Testis (tissue), 3 donors: ENCODE measurements around the gene FARS2. TPM values are rescaled to one million over a fixed set of nuclear protein-coding genes. Genes with fewer than 3 reads are reported as not detected.

Experiments
- DNase-seq: peaks from one replicate; pipeline ENCODE4 v3.0.0-alpha.2; 2019
- H3K27ac ChIP-seq, 2 donors: fragments of 200-600 bp; sonication (generic); one replicate each; pipeline ENCODE4 v1.5.1; 2019
- H3K27me3 ChIP-seq: fragments of 200-600 bp; sonication (generic); one replicate; pipeline ENCODE4 v1.5.1; 2019
- H3K36me3 ChIP-seq: fragments of 200-600 bp; sonication (generic); one replicate; pipeline ENCODE4 v1.5.1; 2017; ENCODE audit warnings: low read depth; ENCODE audit errors: missing control alignments
- H3K4me1 ChIP-seq: fragments of 200-600 bp; sonication (generic); one replicate; pipeline ENCODE4 v1.5.1; 2019
- H3K4me3 ChIP-seq, 2 donors: fragments of 200-600 bp; sonication (generic); one replicate each; pipeline ENCODE4 v1.5.1; 2017 to 2019
- H3K9me3 ChIP-seq: fragments of 200-600 bp; sonication (generic); one replicate; pipeline ENCODE4 v1.5.1; 2017
- POLR2A ChIP-seq: fragments of 450-650 bp; IDR thresholded peaks from one replicate; pipeline ENCODE4 v1.6.1; 2017; ENCODE audit warnings: antibody characterized with exemption, mild to moderate bottlenecking, moderate library complexity
- WGBS, 2 donors: methylation state at CpG; one replicate each; pipeline ENCODE4 v1.1.5; 2018; 5-methylcytosine and 5-hydroxymethylcytosine counted together
- intact Hi-C: fragments of 100-400 bp; cut with DNase I; formaldehyde crosslinking; loops from one replicate; pipeline ENCODE4 v1.15.1; 2023; ENCODE audit warnings: low total_unique reads
- polyA plus RNA-seq: library from polyadenylated mRNA; stranded (reverse); fragments of 350-450 nt; fragmentation: Illumina TruSeq; extraction: RNeasy Lipid Tissue Mini Kit (QIAGEN cat#74804); gene quantifications from one replicate; pipeline ENCODE4 v1.2.3, GENCODE V29; 2014; ENCODE audit warnings: low read depth, low replicate concordance; ENCODE audit not compliant: insufficient read depth
- total RNA-seq, 2 donors: library from RNA; depleted of rRNA; stranded (reverse); fragments of >200 nt; gene quantifications; one replicate each; pipeline ENCODE4 v1.2.3, GENCODE V29; 2016
- TF ChIP-seq, protein P1 (sequence below), 3 experiments: fragments of 450-650 bp in 2 of 3; fragments of 200-600 bp in 1 of 3; sonication (generic) in 1 of 3; IDR thresholded peaks; one replicate each; pipeline ENCODE4 v1.5.1; 2016 to 2019; ENCODE audit warnings: antibody characterized with exemption in 3 of 3, mild to moderate bottlenecking in 2 of 3, moderate library complexity in 1 of 3

The FARS2 gene
- total and polyA plus RNA-seq, 3 donors from 2014 or later, result 15.4 to 26.8 (median 22.1) TPM

DNA sequence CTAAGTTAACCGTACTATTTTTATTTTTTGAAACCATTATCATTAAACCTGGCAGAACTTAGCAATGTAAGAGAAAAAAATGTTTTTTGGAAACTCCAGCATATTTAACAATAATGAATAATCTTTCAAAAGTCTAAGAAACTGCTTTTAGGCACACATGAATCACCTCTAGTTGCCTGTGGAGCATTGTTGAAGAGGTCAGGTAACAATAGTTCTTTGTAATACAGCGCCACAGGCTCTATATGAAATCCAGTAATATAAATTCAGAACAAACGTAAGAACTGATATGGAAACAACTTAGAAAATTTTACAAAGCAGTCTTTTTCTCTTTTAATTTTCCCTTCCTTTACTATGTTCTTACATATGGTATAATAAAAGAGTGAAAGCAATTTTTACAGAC is 10.9 kb upstream of the FARS2 start:
- Histone ChIP-seq H3K36me3 (no peaks in the 10 kb centered on the region), H3K9me3 (no peaks in the 10 kb centered on the region), H3K27me3 (no peaks in the 10 kb centered on the region), H3K4me1 (no peaks in the 10 kb centered on the region), H3K4me3 (no peak overlapping the region), H3K27ac (no peak overlapping the region)
- intact Hi-C loops, result no loop called here
- TF ChIP-seq, protein P1, sequence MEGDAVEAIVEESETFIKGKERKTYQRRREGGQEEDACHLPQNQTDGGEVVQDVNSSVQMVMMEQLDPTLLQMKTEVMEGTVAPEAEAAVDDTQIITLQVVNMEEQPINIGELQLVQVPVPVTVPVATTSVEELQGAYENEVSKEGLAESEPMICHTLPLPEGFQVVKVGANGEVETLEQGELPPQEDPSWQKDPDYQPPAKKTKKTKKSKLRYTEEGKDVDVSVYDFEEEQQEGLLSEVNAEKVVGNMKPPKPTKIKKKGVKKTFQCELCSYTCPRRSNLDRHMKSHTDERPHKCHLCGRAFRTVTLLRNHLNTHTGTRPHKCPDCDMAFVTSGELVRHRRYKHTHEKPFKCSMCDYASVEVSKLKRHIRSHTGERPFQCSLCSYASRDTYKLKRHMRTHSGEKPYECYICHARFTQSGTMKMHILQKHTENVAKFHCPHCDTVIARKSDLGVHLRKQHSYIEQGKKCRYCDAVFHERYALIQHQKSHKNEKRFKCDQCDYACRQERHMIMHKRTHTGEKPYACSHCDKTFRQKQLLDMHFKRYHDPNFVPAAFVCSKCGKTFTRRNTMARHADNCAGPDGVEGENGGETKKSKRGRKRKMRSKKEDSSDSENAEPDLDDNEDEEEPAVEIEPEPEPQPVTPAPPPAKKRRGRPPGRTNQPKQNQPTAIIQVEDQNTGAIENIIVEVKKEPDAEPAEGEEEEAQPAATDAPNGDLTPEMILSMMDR (IDR thresholded peaks at IDR 0.05), result no peak
- no peak for TF ChIP-seq POLR2A
- DNase-seq, result no peak
- WGBS, 2 donors, result 73 to 77% methylated on average over 3 of the region's 3 CpGs

DNA sequence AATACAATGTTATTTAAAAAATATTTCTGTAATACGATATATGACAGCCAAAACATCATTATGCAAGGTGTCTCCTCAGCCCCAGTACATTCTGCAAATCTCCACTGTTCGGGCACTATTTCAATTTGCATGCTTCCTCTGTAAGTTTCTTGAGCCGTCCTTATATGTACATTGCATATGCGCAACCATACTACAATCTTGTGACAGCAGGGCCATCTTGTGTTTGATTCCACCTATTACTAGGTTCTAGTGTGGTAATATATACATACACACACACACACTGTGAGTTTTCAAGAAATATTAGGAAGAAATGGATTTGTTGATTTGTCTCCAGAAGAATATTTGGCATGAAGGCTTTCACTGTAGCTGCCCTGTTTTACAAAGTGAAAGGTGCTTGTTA is 10.4 kb upstream of the FARS2 start:
- Histone ChIP-seq H3K4me1 (no peaks in the 10 kb centered on the region), H3K27me3 (no peaks in the 10 kb centered on the region), H3K9me3 (no peaks in the 10 kb centered on the region), H3K4me3 (no peak overlapping the region), H3K36me3 (no peaks in the 10 kb centered on the region), H3K27ac (no peak overlapping the region)
- intact Hi-C loops, result no loop called here
- WGBS, 2 donors, result 88 to 89% methylated on average over 4 of the region's 4 CpGs
- no peak for DNase-seq
- TF ChIP-seq POLR2A, result no peak
- TF ChIP-seq, protein P1 (IDR thresholded peaks at IDR 0.05), result no peak

GRCh38 chr6:5256952-5257351 is 4.4 kb upstream of the FARS2 start:
- peaks cover 5% of the 10 kb centered on the region for H3K4me1 ChIP-seq
- no peaks in the 10 kb centered on the region for H3K36me3 ChIP-seq
- intact Hi-C loops, result no loop called here
- H3K9me3 ChIP-seq, result no peaks in the 10 kb centered on the region
- TF ChIP-seq, protein P1 (IDR thresholded peaks at IDR 0.05), result no peak
- TF ChIP-seq POLR2A, result no peak
- DNase-seq, result no peak
- no peaks in the 10 kb centered on the region for H3K27me3 ChIP-seq
- H3K4me3 ChIP-seq, result no peak overlapping the region
- H3K27ac ChIP-seq, result no peak overlapping the region
- 77 to 81% methylated on average over 3 of the region's 3 CpGs for WGBS, 2 donors

DNA sequence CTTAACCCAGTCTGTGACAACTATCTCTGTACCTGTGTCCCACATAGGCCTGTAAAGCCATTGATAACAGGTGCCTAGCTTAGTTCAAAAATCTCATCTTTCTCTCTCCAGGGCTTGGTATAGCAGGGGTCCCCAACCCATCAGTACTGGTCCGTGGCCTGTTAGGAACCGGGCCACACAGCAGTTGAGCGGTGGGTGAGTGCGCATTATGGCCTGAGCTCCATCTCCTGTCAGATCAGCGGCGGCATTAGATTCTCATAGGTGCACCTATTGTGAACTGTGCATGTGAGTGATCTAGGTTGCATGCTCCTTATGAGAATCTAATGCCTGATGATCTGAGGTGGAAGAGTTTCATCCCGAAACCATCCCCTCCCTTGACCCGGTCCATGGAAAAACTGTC is 3.9 kb upstream of the FARS2 start:
- H3K4me3 ChIP-seq, result no peak overlapping the region
- TF ChIP-seq, protein P1 (IDR thresholded peaks at IDR 0.05), result no peak
- TF ChIP-seq POLR2A, result no peak
- no peak overlapping the region for H3K27ac ChIP-seq
- H3K27me3 ChIP-seq, result no peaks in the 10 kb centered on the region
- 93 to 96% methylated on average over 8 of the region's 8 CpGs for WGBS, 2 donors
- no peaks in the 10 kb centered on the region for H3K36me3 ChIP-seq
- H3K4me1 ChIP-seq, result peaks cover 9% of the 10 kb centered on the region
- DNase-seq, result no peak
- H3K9me3 ChIP-seq, result no peaks in the 10 kb centered on the region
- intact Hi-C loops, result no loop called here

DNA sequence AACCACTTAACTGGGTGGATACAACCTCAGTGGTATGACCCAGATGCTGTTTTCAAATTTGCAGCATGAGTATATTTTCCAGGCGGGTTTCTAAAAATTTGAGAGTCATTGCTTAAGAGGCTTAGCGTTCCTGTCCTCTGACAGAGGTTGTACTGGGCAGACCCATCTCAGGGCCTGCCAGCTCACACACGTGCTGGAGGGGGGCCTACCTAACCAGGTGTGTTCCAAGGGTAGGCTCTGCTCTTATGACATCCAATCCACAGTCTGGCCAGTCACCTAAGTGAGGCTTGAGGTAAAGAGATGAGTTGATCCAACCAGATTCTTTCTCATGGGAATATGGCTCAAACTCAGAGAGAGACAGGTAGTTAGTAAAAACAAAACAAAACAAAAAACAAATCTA is 1.9 kb upstream of the FARS2 start:
- TF ChIP-seq POLR2A, result no peak
- TF ChIP-seq, protein P1 (IDR thresholded peaks at IDR 0.05), result no peak
- Histone ChIP-seq H3K27me3 (no peaks in the 10 kb centered on the region), H3K4me1 (peaks cover 9% of the 10 kb centered on the region), H3K9me3 (no peaks in the 10 kb centered on the region), H3K4me3 (peak overlapping the region in 1 of 2 donors; percentile 87), H3K27ac (no peak overlapping the region), H3K36me3 (no peaks in the 10 kb centered on the region)
- 60 to 69% methylated on average over 3 of the region's 3 CpGs for WGBS, 2 donors
- DNase-seq, result no peak
- intact Hi-C loops, result no loop called here
